Activated gamma-delta T cell treated with anti-CD3 and anti-CD28 coated beads, Interleukin-2, amount 50 U/mL, for 16 hours (primary cell): Measurements from ENCODE around the gene VRK1.

ENCODE experiments used
- DNase-seq: peaks from one replicate; pipeline ENCODE4 v3.0.0-alpha.2; 2020; ENCODE audit warnings: low read depth

The VRK1 gene

DNA sequence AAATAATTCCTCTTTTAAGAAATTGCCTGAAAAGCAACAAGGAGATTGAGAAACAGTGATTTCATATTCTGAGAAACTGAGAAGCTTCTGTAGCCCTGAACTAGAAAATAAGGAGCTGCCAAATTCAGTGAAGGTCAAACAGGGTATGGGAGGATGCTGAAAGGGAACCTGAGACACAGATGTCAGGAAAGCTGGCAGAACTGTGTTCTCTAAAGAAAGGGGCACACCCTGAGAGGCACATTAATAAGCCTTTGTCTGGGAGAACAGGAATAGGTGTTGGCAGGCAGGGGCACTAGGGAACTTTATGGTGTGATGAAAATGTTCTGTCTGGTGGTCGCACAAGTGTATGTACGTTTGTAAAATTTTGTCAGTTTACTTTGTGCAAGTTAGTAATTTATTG lies 29.6 kb downstream of the VRK1 start:
- no peak for DNase-seq

DNA sequence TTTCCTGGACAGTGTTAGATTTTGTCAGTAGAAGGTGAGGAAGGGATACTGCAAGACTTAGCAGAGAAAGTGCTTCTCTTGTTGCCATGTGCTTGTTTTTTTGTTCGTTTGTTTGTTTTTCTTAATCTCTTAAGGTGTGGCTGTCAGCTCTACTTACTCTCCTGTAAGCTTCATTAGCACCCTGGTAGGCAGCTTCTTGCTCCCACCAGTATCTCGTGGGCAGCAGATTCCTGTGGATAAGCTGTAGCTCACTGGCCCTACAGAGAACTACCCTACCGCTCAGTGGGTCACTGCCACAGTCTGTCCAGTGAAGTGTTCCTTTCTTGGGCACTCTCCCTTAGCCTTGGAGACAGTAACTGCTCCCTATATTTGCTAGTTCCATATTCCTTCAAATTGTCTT lies 30.1 kb downstream of the VRK1 start:
- DNase-seq: no peak

GRCh38 chr14:96829791-96830190 lies 32.6 kb downstream of the VRK1 start:
- DNase-seq: no peak

- DNase-seq: no peak
Measured at GRCh38 chr14:96830946-96831345, 33.8 kb downstream of the VRK1 start.

DNA sequence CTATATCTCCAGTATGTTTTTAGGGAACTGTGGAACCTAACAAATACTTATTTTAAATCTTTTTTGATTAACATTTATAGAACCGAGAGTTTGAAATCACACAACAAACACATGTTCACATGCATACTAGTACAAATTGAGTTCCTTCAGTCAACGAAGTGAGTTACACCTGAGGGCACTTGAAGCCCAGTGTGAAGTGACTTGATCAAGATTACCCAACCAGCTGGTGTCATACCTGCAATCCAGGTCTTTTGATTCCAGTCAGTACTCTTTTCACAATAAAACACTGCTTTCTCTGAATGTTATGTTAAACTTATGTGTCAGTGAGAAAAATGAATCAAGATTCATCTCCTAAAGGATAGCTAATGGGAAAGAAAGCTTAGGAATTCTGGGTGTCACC lies 35.2 kb downstream of the VRK1 start:
- no peak for DNase-seq

DNA sequence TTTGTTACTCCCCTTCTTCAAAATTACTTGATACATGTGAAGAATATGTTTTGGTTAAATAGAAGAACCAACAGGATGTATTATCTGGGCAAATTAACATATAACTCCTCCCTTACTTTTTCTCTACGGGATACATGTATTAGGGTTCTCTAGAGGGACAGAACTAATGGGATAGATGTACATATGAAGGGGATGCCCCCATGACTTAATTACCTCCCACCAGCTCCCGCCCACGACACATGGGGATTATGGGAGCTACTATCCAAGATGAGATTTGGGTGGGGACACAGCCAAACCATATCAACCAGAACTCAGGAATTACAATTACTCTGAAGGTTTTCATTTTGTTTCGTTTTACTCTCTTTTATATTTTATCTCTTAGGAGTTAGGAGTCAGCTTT lies 41.3 kb downstream of the VRK1 start:
- DNase-seq: no peak

GRCh38 chr14:96839251-96839650 lies 42.1 kb downstream of the VRK1 start:
- DNase-seq: no peak

DNA sequence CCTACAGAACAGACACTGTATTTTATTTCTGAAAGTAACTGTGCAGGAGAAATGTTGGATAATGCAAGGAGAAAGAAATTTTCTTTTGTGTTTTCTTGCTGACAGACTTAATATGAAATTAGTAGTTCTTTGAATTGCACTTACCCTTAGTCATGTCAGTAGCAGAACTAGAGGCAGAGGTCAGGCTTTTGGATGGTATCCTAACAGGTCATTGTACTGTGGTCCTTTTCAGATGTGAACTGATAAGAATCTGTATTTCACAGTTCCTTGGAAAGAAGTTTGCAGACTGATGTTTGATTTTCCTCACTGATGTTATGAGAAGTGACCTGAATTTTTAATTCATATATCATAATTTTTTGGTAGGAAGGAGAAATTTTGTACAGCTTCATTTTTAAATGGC lies 46.0 kb downstream of the VRK1 start:
- no peak for DNase-seq

DNA sequence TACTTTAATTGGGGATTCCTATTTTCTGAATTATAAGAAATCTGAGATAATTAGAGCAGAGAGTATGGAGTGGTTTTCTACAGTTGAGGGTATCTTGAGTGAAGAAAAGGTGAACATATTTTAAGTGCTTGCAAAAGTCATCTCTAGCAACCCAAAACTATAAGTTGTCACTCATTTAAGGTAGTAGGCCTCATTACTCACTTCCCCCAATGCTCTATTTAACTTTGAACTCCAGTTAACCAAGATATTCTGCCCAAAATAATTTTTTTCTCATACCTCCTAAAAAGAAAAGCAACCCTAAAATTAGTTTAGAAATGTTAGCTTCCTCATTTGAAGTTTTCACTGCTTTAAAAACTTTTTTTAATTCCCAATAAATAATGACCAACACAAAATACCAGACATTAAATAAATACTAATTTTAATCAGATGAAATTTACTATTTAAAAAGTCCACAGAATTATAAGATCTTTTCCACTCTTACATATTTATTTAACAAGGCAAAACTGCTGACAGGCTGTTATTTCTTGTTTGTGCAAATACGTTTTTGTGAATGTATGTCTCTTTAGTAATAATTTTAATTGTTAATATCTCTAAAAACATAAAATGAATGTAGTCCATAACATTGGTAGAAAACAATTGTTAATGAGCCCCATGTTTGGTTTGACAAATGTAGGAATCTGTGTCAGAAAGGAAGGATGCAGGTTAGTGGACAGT lies 47.8 kb downstream of the VRK1 start:
- no peak for DNase-seq

GRCh38 chr14:96847451-96847850 lies 50.3 kb downstream of the VRK1 start:
- no peak for DNase-seq

GRCh38 chr14:96848011-96848410 lies 50.8 kb downstream of the VRK1 start:
- no peak for DNase-seq

DNA sequence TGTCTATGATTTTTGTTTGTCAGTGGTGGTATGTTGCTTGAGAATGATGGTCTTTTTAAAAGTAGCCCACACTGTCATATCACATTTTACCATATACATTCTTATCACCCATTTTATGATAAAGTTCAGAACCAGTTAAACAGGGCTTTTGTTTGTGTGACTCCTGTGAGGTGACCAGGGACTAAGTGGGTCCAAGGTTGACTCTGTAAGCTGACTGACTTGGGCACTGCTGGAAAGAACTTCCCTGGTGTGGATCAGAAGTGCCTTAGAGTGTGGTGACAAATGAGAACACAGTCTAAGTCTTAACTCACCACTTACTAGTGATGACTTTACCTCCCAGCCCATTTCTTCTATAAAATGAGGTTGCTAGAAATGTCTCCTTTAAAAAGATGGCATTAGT lies 52.6 kb downstream of the VRK1 start:
- no peak for DNase-seq

DNA sequence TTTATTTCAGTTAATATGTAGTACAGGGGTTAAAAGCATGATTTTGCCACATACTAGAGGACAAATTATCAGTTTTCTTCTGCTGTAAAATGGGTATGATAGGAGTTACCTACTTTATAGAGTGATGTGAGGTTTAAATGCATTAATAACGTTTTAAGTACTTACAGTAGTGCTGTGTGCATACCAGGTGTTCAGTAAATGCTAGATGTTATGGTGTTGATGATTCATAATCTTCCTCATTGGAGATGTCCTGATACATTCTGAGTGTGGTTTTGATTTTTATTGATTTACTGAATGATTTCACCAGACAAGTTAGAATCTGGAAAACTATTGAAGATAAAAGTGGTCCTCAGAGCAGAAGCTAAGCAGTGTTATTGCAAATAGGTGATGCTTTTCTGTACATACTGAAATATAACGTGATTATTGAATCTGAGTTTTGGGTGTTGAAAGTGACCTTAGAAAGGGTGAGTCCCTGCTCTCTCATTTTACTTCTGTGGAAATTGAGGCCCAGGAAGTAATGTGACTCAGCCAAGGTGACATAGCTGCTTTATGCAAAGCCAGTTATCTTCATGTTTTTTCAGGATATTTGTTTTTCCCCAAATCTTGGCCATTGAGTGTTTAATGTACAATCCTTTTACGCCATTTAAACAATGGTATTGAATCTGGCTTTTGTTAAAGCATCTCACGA lies 54.7 kb downstream of the VRK1 start:
- no peak for DNase-seq

DNA sequence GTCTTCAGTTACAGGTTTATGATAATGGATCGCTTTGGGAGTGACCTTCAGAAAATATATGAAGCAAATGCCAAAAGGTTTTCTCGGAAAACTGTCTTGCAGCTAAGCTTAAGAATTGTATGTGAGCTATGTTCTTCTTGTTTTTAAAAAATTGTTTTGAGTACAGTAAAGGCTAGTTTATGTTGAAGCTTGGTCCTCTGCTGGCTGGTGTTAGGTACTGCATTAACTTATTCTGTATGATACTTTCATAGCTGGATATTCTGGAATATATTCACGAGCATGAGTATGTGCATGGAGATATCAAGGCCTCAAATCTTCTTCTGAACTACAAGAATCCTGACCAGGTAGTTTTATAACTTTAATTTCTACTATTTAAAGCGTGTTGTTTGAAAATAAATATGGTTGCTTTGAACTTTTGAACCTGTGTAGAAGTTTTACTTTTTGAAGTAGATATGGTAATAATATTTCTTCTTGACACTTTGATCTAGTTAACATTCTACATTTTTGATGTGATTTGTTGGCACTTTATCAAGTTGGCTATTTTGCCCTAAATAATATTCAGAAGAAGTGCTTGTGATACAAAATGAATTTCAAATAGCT lies 55.7 kb downstream of the VRK1 start:
- no peak for DNase-seq

DNA sequence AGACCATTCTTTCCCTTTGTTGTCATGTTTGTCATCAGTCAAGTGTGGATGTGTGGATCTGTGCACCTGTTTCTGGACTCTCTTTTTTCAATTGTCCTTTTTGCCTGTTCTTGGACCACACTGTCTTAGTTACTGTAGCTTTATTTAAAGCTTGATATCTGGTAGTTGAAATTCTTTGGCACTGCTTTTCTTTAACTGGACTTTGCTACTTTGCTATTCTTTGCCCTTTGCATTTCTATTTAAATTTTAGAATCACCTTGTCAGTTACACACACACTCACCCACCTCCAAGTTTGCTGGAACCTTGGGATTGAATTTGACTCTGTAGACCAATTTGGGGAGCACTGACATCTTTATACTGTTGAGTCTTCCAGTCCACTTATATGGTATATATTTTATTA lies 61.5 kb downstream of the VRK1 start:
- DNase-seq: no peak

GRCh38 chr14:96861568-96862310 lies 64.6 kb downstream of the VRK1 start:
- DNase-seq: no peak

- DNase-seq: no peak
Measured at GRCh38 chr14:96863327-96863985, 66.3 kb downstream of the VRK1 start.

DNA sequence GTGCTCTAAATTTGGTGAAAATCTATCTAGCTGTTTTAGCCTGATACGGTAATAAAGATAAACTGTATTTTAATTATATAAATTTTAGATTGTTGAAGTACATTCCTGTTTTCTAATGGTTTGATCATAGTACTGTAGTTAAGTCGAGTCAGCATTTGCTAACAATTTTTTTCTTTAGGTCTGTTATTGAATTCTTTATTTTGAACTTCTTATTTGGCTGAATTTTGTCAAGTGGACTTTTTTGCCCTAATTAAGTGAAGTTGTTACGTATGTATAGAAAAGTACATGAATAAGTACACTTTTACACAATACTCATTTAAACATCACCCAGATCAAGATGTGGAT lies 66.8 kb downstream of the VRK1 start:
- DNase-seq: no peak

DNA sequence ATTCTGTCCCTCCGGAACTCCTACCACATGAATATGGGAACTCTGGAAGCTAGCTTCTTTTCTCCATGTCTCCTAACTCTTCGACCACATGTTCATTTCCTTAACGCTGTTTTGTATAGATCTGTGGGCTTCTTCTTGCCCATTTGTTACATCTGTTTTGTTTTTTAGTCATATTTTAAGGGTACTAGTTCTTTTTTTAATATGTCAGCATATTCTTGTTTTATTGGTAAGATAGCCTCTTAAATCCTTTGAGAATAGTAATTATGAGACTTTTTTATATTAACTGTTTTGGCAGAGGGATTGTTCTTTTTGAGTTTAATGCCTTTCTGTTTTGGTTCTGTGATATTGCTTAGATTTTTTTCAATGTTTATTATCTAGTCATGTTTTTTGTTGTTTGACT lies 70.5 kb downstream of the VRK1 start:
- DNase-seq: no peak

DNA sequence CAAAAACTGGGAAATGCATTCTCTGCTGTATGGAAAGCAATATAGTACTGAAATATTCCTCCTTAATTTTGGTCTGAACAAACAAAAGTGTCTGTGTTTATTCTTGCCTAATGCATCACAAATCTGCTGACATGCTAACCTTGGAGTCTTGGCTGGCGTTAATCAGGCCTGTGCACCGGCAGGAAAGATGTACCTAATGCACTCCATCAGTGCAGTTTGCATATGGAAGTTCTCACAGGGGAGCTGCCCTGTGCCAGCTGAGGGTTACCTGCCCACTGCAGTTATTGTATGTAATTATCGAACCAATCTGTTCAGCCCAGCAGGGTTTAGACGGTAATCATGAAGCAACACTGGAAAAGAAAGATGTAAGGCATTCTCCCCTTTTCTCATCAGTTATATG lies 76.9 kb downstream of the VRK1 start:
- no peak for DNase-seq

- no peak for DNase-seq
Measured at GRCh38 chr14:96876747-96877146, 79.6 kb downstream of the VRK1 start.

- DNase-seq: no peak
Measured at GRCh38 chr14:96881713-96882112, 84.5 kb downstream of the VRK1 start.
